ENCODE results near the gene KRT20. TPM values are rescaled to one million over a fixed set of nuclear protein-coding genes. Genes with fewer than 3 reads are reported as not detected.

KRT20 gene
- total and polyA plus RNA-seq, 9 of the 15 experiments (the other 6 are each of a cell fraction or from before 2014, with no cell fraction given): 0.44 TPM; not detected in 8

DNA sequence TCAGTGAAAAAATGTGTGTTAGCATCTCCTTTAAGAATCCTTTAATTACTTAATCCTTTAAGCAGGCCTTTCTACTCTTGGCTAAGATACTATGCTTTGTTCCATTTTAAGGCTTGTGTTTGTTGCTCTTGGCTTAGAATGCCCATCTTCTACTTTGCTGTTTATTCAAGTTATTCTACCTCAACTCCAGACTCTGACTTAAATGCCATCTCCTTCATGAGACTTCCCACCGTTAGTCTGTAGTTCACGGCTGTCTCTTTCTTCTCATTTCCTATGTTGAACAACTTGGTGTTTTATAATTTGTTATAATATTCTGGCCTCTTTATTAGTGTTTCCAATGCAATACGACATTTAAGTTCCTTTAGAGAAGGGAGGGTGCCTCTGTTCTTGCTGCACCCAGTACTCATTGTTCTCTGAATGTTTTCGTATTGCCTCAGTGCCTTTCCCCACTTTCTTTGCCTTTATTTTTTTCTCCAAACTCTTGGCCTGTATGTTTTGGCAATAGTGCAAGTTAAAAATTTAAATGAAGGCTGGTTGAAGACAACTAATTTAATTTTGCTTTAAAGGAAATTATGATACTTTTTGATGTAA is 56.5 kb downstream of the KRT20 start (continued):
- TF ChIP-seq ZNF197 (CRISPR knock-in tag; IDR thresholded peaks at IDR 0.05; ENCODE audit: low read depth) (0 out of 2 replicates have a peak, but pooled peaks have one; percentile 6), U2AF2 (optimal IDR thresholded peaks at IDR 0.05; ENCODE audit: low read depth, low read length) (no peak), POLR2B (IDR thresholded peaks at IDR 0.05; ENCODE audit: low read depth, partially characterized antibody) (peak; percentile 17), TAF1 (IDR thresholded peaks at IDR 0.05; ENCODE audit: control insufficient read depth, extremely low read depth, insufficient read depth, low read length, severe bottlenecking) (no peak)
- TF ChIP-seq, protein P1, sequence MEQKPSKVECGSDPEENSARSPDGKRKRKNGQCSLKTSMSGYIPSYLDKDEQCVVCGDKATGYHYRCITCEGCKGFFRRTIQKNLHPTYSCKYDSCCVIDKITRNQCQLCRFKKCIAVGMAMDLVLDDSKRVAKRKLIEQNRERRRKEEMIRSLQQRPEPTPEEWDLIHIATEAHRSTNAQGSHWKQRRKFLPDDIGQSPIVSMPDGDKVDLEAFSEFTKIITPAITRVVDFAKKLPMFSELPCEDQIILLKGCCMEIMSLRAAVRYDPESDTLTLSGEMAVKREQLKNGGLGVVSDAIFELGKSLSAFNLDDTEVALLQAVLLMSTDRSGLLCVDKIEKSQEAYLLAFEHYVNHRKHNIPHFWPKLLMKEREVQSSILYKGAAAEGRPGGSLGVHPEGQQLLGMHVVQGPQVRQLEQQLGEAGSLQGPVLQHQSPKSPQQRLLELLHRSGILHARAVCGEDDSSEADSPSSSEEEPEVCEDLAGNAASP (IDR thresholded peaks at IDR 0.05): no peak
- TF ChIP-seq, protein P2, sequence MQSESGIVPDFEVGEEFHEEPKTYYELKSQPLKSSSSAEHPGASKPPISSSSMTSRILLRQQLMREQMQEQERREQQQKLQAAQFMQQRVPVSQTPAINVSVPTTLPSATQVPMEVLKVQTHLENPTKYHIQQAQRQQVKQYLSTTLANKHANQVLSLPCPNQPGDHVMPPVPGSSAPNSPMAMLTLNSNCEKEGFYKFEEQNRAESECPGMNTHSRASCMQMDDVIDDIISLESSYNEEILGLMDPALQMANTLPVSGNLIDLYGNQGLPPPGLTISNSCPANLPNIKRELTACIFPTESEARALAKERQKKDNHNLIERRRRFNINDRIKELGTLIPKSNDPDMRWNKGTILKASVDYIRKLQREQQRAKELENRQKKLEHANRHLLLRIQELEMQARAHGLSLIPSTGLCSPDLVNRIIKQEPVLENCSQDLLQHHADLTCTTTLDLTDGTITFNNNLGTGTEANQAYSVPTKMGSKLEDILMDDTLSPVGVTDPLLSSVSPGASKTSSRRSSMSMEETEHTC (IDR thresholded peaks at IDR 0.05): no peak
- TF ChIP-seq, protein P3, sequence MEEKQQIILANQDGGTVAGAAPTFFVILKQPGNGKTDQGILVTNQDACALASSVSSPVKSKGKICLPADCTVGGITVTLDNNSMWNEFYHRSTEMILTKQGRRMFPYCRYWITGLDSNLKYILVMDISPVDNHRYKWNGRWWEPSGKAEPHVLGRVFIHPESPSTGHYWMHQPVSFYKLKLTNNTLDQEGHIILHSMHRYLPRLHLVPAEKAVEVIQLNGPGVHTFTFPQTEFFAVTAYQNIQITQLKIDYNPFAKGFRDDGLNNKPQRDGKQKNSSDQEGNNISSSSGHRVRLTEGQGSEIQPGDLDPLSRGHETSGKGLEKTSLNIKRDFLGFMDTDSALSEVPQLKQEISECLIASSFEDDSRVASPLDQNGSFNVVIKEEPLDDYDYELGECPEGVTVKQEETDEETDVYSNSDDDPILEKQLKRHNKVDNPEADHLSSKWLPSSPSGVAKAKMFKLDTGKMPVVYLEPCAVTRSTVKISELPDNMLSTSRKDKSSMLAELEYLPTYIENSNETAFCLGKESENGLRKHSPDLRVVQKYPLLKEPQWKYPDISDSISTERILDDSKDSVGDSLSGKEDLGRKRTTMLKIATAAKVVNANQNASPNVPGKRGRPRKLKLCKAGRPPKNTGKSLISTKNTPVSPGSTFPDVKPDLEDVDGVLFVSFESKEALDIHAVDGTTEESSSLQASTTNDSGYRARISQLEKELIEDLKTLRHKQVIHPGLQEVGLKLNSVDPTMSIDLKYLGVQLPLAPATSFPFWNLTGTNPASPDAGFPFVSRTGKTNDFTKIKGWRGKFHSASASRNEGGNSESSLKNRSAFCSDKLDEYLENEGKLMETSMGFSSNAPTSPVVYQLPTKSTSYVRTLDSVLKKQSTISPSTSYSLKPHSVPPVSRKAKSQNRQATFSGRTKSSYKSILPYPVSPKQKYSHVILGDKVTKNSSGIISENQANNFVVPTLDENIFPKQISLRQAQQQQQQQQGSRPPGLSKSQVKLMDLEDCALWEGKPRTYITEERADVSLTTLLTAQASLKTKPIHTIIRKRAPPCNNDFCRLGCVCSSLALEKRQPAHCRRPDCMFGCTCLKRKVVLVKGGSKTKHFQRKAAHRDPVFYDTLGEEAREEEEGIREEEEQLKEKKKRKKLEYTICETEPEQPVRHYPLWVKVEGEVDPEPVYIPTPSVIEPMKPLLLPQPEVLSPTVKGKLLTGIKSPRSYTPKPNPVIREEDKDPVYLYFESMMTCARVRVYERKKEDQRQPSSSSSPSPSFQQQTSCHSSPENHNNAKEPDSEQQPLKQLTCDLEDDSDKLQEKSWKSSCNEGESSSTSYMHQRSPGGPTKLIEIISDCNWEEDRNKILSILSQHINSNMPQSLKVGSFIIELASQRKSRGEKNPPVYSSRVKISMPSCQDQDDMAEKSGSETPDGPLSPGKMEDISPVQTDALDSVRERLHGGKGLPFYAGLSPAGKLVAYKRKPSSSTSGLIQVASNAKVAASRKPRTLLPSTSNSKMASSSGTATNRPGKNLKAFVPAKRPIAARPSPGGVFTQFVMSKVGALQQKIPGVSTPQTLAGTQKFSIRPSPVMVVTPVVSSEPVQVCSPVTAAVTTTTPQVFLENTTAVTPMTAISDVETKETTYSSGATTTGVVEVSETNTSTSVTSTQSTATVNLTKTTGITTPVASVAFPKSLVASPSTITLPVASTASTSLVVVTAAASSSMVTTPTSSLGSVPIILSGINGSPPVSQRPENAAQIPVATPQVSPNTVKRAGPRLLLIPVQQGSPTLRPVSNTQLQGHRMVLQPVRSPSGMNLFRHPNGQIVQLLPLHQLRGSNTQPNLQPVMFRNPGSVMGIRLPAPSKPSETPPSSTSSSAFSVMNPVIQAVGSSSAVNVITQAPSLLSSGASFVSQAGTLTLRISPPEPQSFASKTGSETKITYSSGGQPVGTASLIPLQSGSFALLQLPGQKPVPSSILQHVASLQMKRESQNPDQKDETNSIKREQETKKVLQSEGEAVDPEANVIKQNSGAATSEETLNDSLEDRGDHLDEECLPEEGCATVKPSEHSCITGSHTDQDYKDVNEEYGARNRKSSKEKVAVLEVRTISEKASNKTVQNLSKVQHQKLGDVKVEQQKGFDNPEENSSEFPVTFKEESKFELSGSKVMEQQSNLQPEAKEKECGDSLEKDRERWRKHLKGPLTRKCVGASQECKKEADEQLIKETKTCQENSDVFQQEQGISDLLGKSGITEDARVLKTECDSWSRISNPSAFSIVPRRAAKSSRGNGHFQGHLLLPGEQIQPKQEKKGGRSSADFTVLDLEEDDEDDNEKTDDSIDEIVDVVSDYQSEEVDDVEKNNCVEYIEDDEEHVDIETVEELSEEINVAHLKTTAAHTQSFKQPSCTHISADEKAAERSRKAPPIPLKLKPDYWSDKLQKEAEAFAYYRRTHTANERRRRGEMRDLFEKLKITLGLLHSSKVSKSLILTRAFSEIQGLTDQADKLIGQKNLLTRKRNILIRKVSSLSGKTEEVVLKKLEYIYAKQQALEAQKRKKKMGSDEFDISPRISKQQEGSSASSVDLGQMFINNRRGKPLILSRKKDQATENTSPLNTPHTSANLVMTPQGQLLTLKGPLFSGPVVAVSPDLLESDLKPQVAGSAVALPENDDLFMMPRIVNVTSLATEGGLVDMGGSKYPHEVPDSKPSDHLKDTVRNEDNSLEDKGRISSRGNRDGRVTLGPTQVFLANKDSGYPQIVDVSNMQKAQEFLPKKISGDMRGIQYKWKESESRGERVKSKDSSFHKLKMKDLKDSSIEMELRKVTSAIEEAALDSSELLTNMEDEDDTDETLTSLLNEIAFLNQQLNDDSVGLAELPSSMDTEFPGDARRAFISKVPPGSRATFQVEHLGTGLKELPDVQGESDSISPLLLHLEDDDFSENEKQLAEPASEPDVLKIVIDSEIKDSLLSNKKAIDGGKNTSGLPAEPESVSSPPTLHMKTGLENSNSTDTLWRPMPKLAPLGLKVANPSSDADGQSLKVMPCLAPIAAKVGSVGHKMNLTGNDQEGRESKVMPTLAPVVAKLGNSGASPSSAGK (IDR thresholded peaks at IDR 0.05): 0 out of 2 replicates have a peak, but pooled peaks have one; percentile 6
